Measurements from ENCODE around the gene B4GALT6. TPM values are rescaled to one million over a fixed set of nuclear protein-coding genes. Genes with fewer than 3 reads are reported as not detected.

Gene B4GALT6
- total and polyA plus RNA-seq, 9 of the 15 experiments (the other 6 are each of a cell fraction or from before 2014, with no cell fraction given) = 0.03 to 0.27 (median 0.08) TPM

GRCh38 chr18:31578126-31578525 is 106.3 kb downstream of the B4GALT6 start:
- FAIRE-seq = no peak
- Histone ChIP-seq H3K79me2 (ENCODE audit: control insufficient read depth, insufficient read depth, low read length) (no peaks in the 10 kb centered on the region), H4K20me1 (replicated peaks; ENCODE audit: control insufficient read depth, insufficient read depth, low read length) (no peaks in the 10 kb centered on the region), H3K4me2 (ENCODE audit: insufficient read depth, low read length) (no peak overlapping the region), H3K9me3 (replicated peaks; ENCODE audit: control insufficient read depth, insufficient read depth, low read depth, low read length) (no peaks in the 10 kb centered on the region), H3K36me3 (ENCODE audit: control insufficient read depth, insufficient read depth, low read length) (no peaks in the 10 kb centered on the region), H3K27me3 (ENCODE audit: control insufficient read depth in 2 of 2, insufficient read depth in 2 of 2, low read length in 2 of 2) (peaks cover 5 to 8% of the 10 kb centered on the region in 2 experiments; a peak in 3 of 5 replicates), H3K27ac (ENCODE audit: extremely low read depth, low read depth, low read length) (no peak overlapping the region), H3K4me1 (replicated peaks in 1 of 2; ENCODE audit: control insufficient read depth in 2 of 2, insufficient read depth in 2 of 2, low read length in 2 of 2) (no peaks in the 10 kb centered on the region), H2AFZ (ENCODE audit: low read depth, low read length) (no peak overlapping the region), H3K9me1 (ENCODE audit: control insufficient read depth, insufficient read depth, low read length) (no peaks in the 10 kb centered on the region), H3K4me3 (no peak overlapping the region), H3K9ac (ENCODE audit: insufficient read depth in 1 of 2, low read depth in 2 of 2, low read length in 2 of 2) (no peak overlapping the region)
- POLR2A ChIA-PET = no interaction called here
- CTCF ChIA-PET (ENCODE audit: low intra/inter-chr PET ratio) = no interaction called here
- intact Hi-C loops (cut with micrococcal nuclease) = no loop called here
- WGBS (ENCODE audit: insufficient coverage, low coverage, missing lambda C conversion rate) = 2% methylated on average over 4 of the region's 4 CpGs
- BruUV-seq (replicated peaks) = no TSS peak
- in situ Hi-C loops (cut with MboI) = no loop called here
- TF ChIP-seq CC2D1A (IDR thresholded peaks at IDR 0.05) (no peak), BCOR (IDR thresholded peaks at IDR 0.05) (no peak), IRF1 (CRISPR knock-in tag; IDR thresholded peaks at IDR 0.05; ENCODE audit: borderline replicate concordance) (no peak), HBP1 (CRISPR knock-in tag; IDR thresholded peaks at IDR 0.05) (no peak), C11orf30 (IDR thresholded peaks at IDR 0.05; ENCODE audit: low read depth) (no peak), BRD9 (IDR thresholded peaks at IDR 0.05; ENCODE audit: low read depth, partially characterized antibody) (no peak), ZKSCAN3 (CRISPR knock-in tag; IDR thresholded peaks at IDR 0.05) (no peak), HDGF (IDR thresholded peaks at IDR 0.05) (no peak), E2F4 (CRISPR knock-in tag; IDR thresholded peaks at IDR 0.05; ENCODE audit: low read depth) (no peak), THRB (CRISPR knock-in tag; conservative IDR thresholded peaks at IDR 0.05) (no peak)
- DNase-seq (ENCODE audit: extremely low read depth in 1 of 4, low spot score in 3 of 4) = no peak
- ATAC-seq = no peak
